GM12878 (cell line): ENCODE data around the gene SLC1A2. TPM values are rescaled to one million over a fixed set of nuclear protein-coding genes. Genes with fewer than 3 reads are reported as not detected.

Experiments
- ATAC-seq: fragments of 200-7000 bp; cut with Tn5 transposase; 3 replicates; pipeline ENCODE4 v1.9.1; 2020; ENCODE audit warnings: mild to moderate bottlenecking, moderate library complexity
- BruUV-seq: library from RNA; stranded (reverse); fragments of 400-500 nt; replicated peaks from 2 replicates; lab custom pipeline; 2021; lab: Mats Ljungman, UMichigan
- CTCF ChIA-PET: fragments of 300-600 bp; sonication (Branson Sonifier 250); formaldehyde crosslinking; extraction: SDS; loops from one replicate; lab custom pipeline; 2021; ENCODE audit warnings: inconsistent platforms; lab: Yijun Ruan, JAX
- POLR2A ChIA-PET: fragments of 350-600 bp; formaldehyde crosslinking; extraction: SDS; loops from one replicate; lab custom pipeline; 2021; ENCODE audit warnings: inconsistent platforms; lab: Charles Lee
- RAD21 ChIA-PET: fragments of 300-600 bp; sonication (Branson Sonifier 250); formaldehyde crosslinking; loops from one replicate; lab custom pipeline; 2023; ENCODE audit warnings: antibody characterized with exemption; ENCODE audit not compliant: unreplicated experiment; lab: Charles Lee
- SMC1A ChIA-PET: fragments of 300-600 bp; sonication (Branson Sonifier 250); formaldehyde crosslinking; loops from one replicate; lab custom pipeline; 2023; ENCODE audit not compliant: unreplicated experiment, uncharacterized antibody; lab: Charles Lee
- DNase-seq: peaks from one replicate; pipeline ENCODE4 v3.0.0-alpha.2; 2011; ENCODE audit warnings: low read depth, low spot score
- FAIRE-seq: peaks from 3 replicates; lab custom pipeline; 2011; peaks lifted over from hg19 to GRCh38; lab: Jason Lieb, UNC
- H2AFZ ChIP-seq: 2 replicates; pipeline ENCODE4 v1.6.0; 2011; ENCODE audit warnings: low read depth, low read length, control low read depth; ENCODE audit not compliant: control insufficient read depth
- H3K27ac ChIP-seq: 2 replicates; pipeline ENCODE4 v1.5.1; 2011; ENCODE audit warnings: control low read depth; ENCODE audit not compliant: control insufficient read depth, insufficient read depth
- H3K27me3 ChIP-seq, 2 experiments: replicated peaks in 1 of 2; 2 replicates each; pipeline versions ENCODE4 v1.6.0 to v1.6.1; 2011; ENCODE audit warnings: low read length in 1 of 2; ENCODE audit not compliant: control insufficient read depth in 2 of 2, insufficient read depth in 2 of 2
- H3K36me3 ChIP-seq, 2 experiments: 2 replicates each; pipeline ENCODE4 v1.5.1; 2011; ENCODE audit warnings: low read length in 1 of 2; ENCODE audit not compliant: control insufficient read depth in 2 of 2, insufficient read depth in 2 of 2
- H3K4me1 ChIP-seq: 2 replicates; pipeline ENCODE4 v1.6.1; 2011; ENCODE audit warnings: mild to moderate bottlenecking, low read length, moderate library complexity, mixed read lengths; ENCODE audit not compliant: control insufficient read depth, insufficient read depth
- H3K4me2 ChIP-seq: 2 replicates; pipeline ENCODE4 v1.6.0; 2011; ENCODE audit warnings: control low read depth; ENCODE audit not compliant: control insufficient read depth, insufficient read depth
- H3K4me3 ChIP-seq: fragments of 200-600 bp; sonication (generic); 2 replicates; pipeline ENCODE4 v1.5.1; 2016
- H3K79me2 ChIP-seq: 2 replicates; pipeline ENCODE4 v1.6.0; 2011; ENCODE audit warnings: low read length; ENCODE audit not compliant: control insufficient read depth, insufficient read depth
- H3K9ac ChIP-seq: 2 replicates; pipeline ENCODE4 v1.8.0; 2011; ENCODE audit warnings: low read length, control low read depth, mixed read lengths; ENCODE audit not compliant: control insufficient read depth, insufficient read depth
- H3K9me3 ChIP-seq: replicated peaks from 3 replicates; pipeline ENCODE4 v1.5.1; 2011; ENCODE audit warnings: mild to moderate bottlenecking, low read length; ENCODE audit not compliant: control insufficient read depth, insufficient read depth
- H4K20me1 ChIP-seq: 2 replicates; pipeline ENCODE4 v1.6.0; 2011; ENCODE audit not compliant: control insufficient read depth, insufficient read depth
- EGR1 ChIP-seq, 2 experiments: IDR thresholded peaks; 1 replicate in 1 of 2; 2 replicates in 1 of 2; pipeline ENCODE4 v1.6.1; 2011 to 2012; ENCODE audit warnings: low read depth in 2 of 2, low read length in 2 of 2, borderline replicate concordance in 1 of 2, mild to moderate bottlenecking in 1 of 2, moderate library complexity in 1 of 2
- NR2C2 ChIP-seq: IDR thresholded peaks from 2 replicates; pipeline ENCODE4 v1.6.1; 2011; ENCODE audit warnings: borderline replicate concordance, low read depth; ENCODE audit not compliant: control insufficient read depth, insufficient read length
- POLR2AphosphoS2 ChIP-seq: IDR thresholded peaks from 2 replicates; pipeline ENCODE4 v1.6.1; 2011; ENCODE audit warnings: low read depth, mild to moderate bottlenecking, low read length, improper control_type of control experiment, moderate library complexity
- RFX5 ChIP-seq: IDR thresholded peaks from 2 replicates; pipeline ENCODE4 v1.6.1; 2011; ENCODE audit warnings: low read depth, low read length, improper control_type of control experiment
- SKIL ChIP-seq: fragments of 450-650 bp; IDR thresholded peaks from 2 replicates; pipeline ENCODE4 v1.6.1; 2017; ENCODE audit warnings: mild to moderate bottlenecking, low read depth, inconsistent platforms; ENCODE audit not compliant: poor library complexity, severe bottlenecking
- SPI1 ChIP-seq: IDR thresholded peaks from 2 replicates; pipeline ENCODE4 v1.6.1; 2011; ENCODE audit warnings: low read depth, mild to moderate bottlenecking, low read length, moderate library complexity, borderline replicate concordance; ENCODE audit not compliant: insufficient read depth
- ZNF24 ChIP-seq: fragments of 450-650 bp; IDR thresholded peaks from 2 replicates; pipeline ENCODE4 v1.6.1; 2017; ENCODE audit warnings: antibody characterized with exemption, mild to moderate bottlenecking
- ZNF622 ChIP-seq: fragments of 450-650 bp; IDR thresholded peaks from 2 replicates; pipeline ENCODE4 v1.6.1; 2017; ENCODE audit warnings: mild to moderate bottlenecking, inconsistent platforms
- WGBS: methylation state at CpG from one replicate; pipeline ENCODE4 v1.1.6; 2016; ENCODE audit warnings: low lambda C conversion rate; ENCODE audit not compliant: insufficient replicate concordance, insufficient coverage; ENCODE audit errors: missing lambda C conversion rate; 5-methylcytosine and 5-hydroxymethylcytosine counted together
- in situ Hi-C: fragments of 300-500 bp; cut with MboI; formaldehyde crosslinking; loops from 9 replicates; pipeline ENCODE4 v1.14.3; 2018; ENCODE audit warnings: mixed read lengths
- intact Hi-C: fragments of 100-400 bp; cut with micrococcal nuclease; formaldehyde crosslinking; loops from one replicate; pipeline ENCODE4 v1.14.2; 2022; ENCODE audit not compliant: unreplicated experiment
- polyA plus RNA-seq, 11 experiments: library from polyadenylated mRNA; depleted of rRNA in 4 of 11; unstranded in 6 of 11; stranded (reverse) in 5 of 11; fragments of >200 nt; fragmentation: Nextera tagmentation in 4 of 11; fragmentation: Illumina TruSeq in 1 of 11; extraction: Ambion mirVana in 4 of 11; extraction: Trizol in 1 of 11; gene quantifications; 1 replicate in 1 of 11; 2 replicates in 10 of 11; pipeline versions ENCODE4 v1.2.1 to v1.2.3, GENCODE V29; 2011 to 2016; ENCODE audit warnings: inconsistent platforms in 2 of 11, missing spikeins in 2 of 11, low read depth in 1 of 11
- total RNA-seq, 4 experiments: library from RNA; depleted of rRNA in 3 of 4; stranded (reverse); fragments of >200 nt in 3 of 4; fragmentation: Illumina TruSeq in 1 of 4; extraction: Trizol in 1 of 4; gene quantifications; 2 replicates each; pipeline versions ENCODE4 v1.2.1 to v1.2.3, GENCODE V29; 2013 to 2021
- TF ChIP-seq, protein P1 (sequence below): fragments of 450-650 bp; IDR thresholded peaks from 2 replicates; pipeline ENCODE4 v1.6.1; 2016; ENCODE audit warnings: mild to moderate bottlenecking, moderate library complexity, borderline replicate concordance
- TF ChIP-seq, protein P2 (sequence below): IDR thresholded peaks from 2 replicates; pipeline ENCODE4 v1.6.1; 2011; ENCODE audit warnings: borderline replicate concordance, low read depth, mild to moderate bottlenecking, moderate library complexity, low read length; ENCODE audit not compliant: insufficient read depth, poor library complexity, severe bottlenecking
- TF ChIP-seq, protein P3 (sequence below): fragments of 450-650 bp; formaldehyde crosslinking; IDR thresholded peaks from 2 replicates; pipeline ENCODE4 v1.5.0; 2022; ENCODE audit warnings: mild to moderate bottlenecking, missing genetic modification characterization

The SLC1A2 gene
- total and polyA plus RNA-seq, 10 of the 15 experiments (the other 5 are each of a cell fraction or from before 2014, with no cell fraction given) = 0.01 to 0.84 (median 0.22) TPM; not detected in 1

GRCh38 chr11:35330931-35331330 lies 88.4 kb downstream of the SLC1A2 start:
- CTCF ChIA-PET = interaction anchor here (1.1 to 1.4 kb wide), 2 partner anchors 25 to 317 kb away, joined by 3 to 6 read pairs; no protein-coding TSS in a partner anchor
- in situ Hi-C loops (no loop called here), intact Hi-C loops (no loop called here)
- H3K9ac ChIP-seq = no peak overlapping the region
- POLR2A ChIA-PET = interaction anchor here (0.8 to 1.6 kb wide), 3 partner anchors 13 to 19 kb away, joined by 3 to 4 read pairs (median 3); no protein-coding TSS in a partner anchor
- H3K4me2 ChIP-seq = no peak overlapping the region
- RAD21 ChIA-PET = interaction anchor here (1.0 to 2.4 kb wide), 4 partner anchors 17 to 59 kb away, joined by 3 to 13 read pairs (median 3); no protein-coding TSS in a partner anchor
- no peaks in the 10 kb centered on the region for H3K27me3 ChIP-seq
- peak; percentile 47 for ATAC-seq
- no peaks in the 10 kb centered on the region for H3K36me3 ChIP-seq
- SMC1A ChIA-PET = interaction anchor here (1.2 to 3.6 kb wide), 6 partner anchors 12 to 184 kb away, joined by 3 to 22 read pairs (median 4); no protein-coding TSS in a partner anchor
- no TSS peak for BruUV-seq
- H3K9me3 ChIP-seq = no peaks in the 10 kb centered on the region
- no peak overlapping the region for H3K27ac ChIP-seq
- no peaks in the 10 kb centered on the region for H3K79me2 ChIP-seq
- no peak for DNase-seq
- H3K4me1 ChIP-seq = peaks cover 26% of the 10 kb centered on the region
- H2AFZ ChIP-seq = peak overlapping the region; percentile 66
- no peaks in the 10 kb centered on the region for H4K20me1 ChIP-seq
- H3K4me3 ChIP-seq = no peak overlapping the region
- 25% methylated on average over 2 of the region's 2 CpGs for WGBS
- FAIRE-seq = peak; percentile 89
- TF ChIP-seq POLR2AphosphoS2 = no peak
- TF ChIP-seq EGR1 (IDR thresholded peaks at IDR 0.05; ENCODE audit: borderline replicate concordance in 1 of 2, low read depth in 2 of 2, low read length in 2 of 2) = no peak
- TF ChIP-seq, protein P1, sequence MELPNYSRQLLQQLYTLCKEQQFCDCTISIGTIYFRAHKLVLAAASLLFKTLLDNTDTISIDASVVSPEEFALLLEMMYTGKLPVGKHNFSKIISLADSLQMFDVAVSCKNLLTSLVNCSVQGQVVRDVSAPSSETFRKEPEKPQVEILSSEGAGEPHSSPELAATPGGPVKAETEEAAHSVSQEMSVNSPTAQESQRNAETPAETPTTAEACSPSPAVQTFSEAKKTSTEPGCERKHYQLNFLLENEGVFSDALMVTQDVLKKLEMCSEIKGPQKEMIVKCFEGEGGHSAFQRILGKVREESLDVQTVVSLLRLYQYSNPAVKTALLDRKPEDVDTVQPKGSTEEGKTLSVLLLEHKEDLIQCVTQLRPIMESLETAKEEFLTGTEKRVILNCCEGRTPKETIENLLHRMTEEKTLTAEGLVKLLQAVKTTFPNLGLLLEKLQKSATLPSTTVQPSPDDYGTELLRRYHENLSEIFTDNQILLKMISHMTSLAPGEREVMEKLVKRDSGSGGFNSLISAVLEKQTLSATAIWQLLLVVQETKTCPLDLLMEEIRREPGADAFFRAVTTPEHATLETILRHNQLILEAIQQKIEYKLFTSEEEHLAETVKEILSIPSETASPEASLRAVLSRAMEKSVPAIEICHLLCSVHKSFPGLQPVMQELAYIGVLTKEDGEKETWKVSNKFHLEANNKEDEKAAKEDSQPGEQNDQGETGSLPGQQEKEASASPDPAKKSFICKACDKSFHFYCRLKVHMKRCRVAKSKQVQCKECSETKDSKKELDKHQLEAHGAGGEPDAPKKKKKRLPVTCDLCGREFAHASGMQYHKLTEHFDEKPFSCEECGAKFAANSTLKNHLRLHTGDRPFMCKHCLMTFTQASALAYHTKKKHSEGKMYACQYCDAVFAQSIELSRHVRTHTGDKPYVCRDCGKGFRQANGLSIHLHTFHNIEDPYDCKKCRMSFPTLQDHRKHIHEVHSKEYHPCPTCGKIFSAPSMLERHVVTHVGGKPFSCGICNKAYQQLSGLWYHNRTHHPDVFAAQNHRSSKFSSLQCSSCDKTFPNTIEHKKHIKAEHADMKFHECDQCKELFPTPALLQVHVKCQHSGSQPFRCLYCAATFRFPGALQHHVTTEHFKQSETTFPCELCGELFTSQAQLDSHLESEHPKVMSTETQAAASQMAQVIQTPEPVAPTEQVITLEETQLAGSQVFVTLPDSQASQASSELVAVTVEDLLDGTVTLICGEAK = no peak
- TF ChIP-seq NR2C2 = no peak
- TF ChIP-seq, protein P2, sequence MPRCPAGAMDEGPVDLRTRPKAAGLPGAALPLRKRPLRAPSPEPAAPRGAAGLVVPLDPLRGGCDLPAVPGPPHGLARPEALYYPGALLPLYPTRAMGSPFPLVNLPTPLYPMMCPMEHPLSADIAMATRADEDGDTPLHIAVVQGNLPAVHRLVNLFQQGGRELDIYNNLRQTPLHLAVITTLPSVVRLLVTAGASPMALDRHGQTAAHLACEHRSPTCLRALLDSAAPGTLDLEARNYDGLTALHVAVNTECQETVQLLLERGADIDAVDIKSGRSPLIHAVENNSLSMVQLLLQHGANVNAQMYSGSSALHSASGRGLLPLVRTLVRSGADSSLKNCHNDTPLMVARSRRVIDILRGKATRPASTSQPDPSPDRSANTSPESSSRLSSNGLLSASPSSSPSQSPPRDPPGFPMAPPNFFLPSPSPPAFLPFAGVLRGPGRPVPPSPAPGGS = no peak
- TF ChIP-seq ZNF622 = no peak
- TF ChIP-seq, protein P3, sequence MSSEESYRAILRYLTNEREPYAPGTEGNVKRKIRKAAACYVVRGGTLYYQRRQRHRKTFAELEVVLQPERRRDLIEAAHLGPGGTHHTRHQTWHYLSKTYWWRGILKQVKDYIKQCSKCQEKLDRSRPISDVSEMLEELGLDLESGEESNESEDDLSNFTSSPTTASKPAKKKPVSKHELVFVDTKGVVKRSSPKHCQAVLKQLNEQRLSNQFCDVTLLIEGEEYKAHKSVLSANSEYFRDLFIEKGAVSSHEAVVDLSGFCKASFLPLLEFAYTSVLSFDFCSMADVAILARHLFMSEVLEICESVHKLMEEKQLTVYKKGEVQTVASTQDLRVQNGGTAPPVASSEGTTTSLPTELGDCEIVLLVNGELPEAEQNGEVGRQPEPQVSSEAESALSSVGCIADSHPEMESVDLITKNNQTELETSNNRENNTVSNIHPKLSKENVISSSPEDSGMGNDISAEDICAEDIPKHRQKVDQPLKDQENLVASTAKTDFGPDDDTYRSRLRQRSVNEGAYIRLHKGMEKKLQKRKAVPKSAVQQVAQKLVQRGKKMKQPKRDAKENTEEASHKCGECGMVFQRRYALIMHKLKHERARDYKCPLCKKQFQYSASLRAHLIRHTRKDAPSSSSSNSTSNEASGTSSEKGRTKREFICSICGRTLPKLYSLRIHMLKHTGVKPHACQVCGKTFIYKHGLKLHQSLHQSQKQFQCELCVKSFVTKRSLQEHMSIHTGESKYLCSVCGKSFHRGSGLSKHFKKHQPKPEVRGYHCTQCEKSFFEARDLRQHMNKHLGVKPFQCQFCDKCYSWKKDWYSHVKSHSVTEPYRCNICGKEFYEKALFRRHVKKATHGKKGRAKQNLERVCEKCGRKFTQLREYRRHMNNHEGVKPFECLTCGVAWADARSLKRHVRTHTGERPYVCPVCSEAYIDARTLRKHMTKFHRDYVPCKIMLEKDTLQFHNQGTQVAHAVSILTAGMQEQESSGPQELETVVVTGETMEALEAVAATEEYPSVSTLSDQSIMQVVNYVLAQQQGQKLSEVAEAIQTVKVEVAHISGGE (CRISPR knock-in tag) = no peak
- no peak for TF ChIP-seq RFX5
- TF ChIP-seq SPI1 = peak; percentile 31; the same call in 1 of the 2 replicates
- TF ChIP-seq ZNF24 = no peak
- TF ChIP-seq SKIL = peak; percentile 65
